BLaER1 treated with 17β-estradiol and CSF1 and Interleukin-3, amounts not matched to agents 10 nM and 100 nM (cell line): Measurements from ENCODE around the gene CD46.

Experiments used
- H3K27ac ChIP-seq, 11 experiments: shearing (Covaris generic); formaldehyde crosslinking; 2 replicates each; pipeline ENCODE4 v1.8.1; 2022
- H3K27me3 ChIP-seq, 11 experiments: shearing (Covaris generic); formaldehyde crosslinking; 2 replicates each; pipeline ENCODE4 v1.8.1; 2022
- H3K36me3 ChIP-seq, 11 experiments: shearing (Covaris generic); formaldehyde crosslinking; 2 replicates each; pipeline ENCODE4 v1.8.1; 2022
- H3K4me1 ChIP-seq, 10 experiments: shearing (Covaris generic); formaldehyde crosslinking; 2 replicates each; pipeline ENCODE4 v1.8.1; 2022
- H3K4me2 ChIP-seq, 11 experiments: shearing (Covaris generic); formaldehyde crosslinking; 2 replicates each; pipeline ENCODE4 v1.8.1; 2022
- H3K4me3 ChIP-seq, 10 experiments: shearing (Covaris generic); formaldehyde crosslinking; 2 replicates each; pipeline ENCODE4 v1.8.1; 2022
- H3K9ac ChIP-seq, 11 experiments: shearing (Covaris generic); formaldehyde crosslinking; 2 replicates each; pipeline ENCODE4 v1.8.1; 2022
- H3K9me3 ChIP-seq, 11 experiments: shearing (Covaris generic); formaldehyde crosslinking; replicated peaks in 1 of 11; 2 replicates each; pipeline ENCODE4 v1.8.1; 2022
- H4K20me1 ChIP-seq, 11 experiments: shearing (Covaris generic); formaldehyde crosslinking; 2 replicates each; pipeline ENCODE4 v1.8.1; 2022
- Cebpa-rat ChIP-seq, 11 experiments: shearing (Covaris generic); IDR thresholded peaks; 2 replicates each; pipeline ENCODE4 v1.8.1; 2022

Gene CD46

GRCh38 chr1:207740207-207740606, 11.6 kb upstream of the CD46 start:
- Histone ChIP-seq H3K4me3 (no peak overlapping the region), H3K27ac (no peak overlapping the region), H4K20me1 (no peaks in the 10 kb centered on the region), H3K9ac (no peak overlapping the region), H3K36me3 (no peaks in the 10 kb centered on the region), H3K4me1 (peaks cover 0 to 23% (median 0%) of the 10 kb centered on the region in 10 experiments; a peak in 6 of 20 replicates), H3K4me2 (no peak overlapping the region), H3K27me3 (no peaks in the 10 kb centered on the region), H3K9me3 (peaks cover 0 to 6% (median 0%) of the 10 kb centered on the region in 11 experiments; a peak in 1 of 22 replicates)
- TF ChIP-seq Cebpa-rat (IDR thresholded peaks at IDR 0.05), result no peak

GRCh38 chr1:207742850-207743555, 8.9 kb upstream of the CD46 start:
- Histone ChIP-seq H3K9ac (no peak overlapping the region), H3K9me3 (peaks cover 0 to 6% (median 0%) of the 10 kb centered on the region in 11 experiments; a peak in 2 of 22 replicates), H3K27me3 (no peaks in the 10 kb centered on the region), H3K36me3 (no peaks in the 10 kb centered on the region), H3K4me1 (peaks cover 0 to 23% (median 0%) of the 10 kb centered on the region in 10 experiments; a peak in 6 of 20 replicates), H3K27ac (peak overlapping the region in 1 of 11 experiments; percentile 10; a peak in 1 of 22 replicates), H3K4me3 (no peak overlapping the region), H4K20me1 (no peaks in the 10 kb centered on the region), H3K4me2 (peak overlapping the region in 3 of 11 experiments; percentile 30 to 61 (median 55); a peak in 6 of 22 replicates)
- TF ChIP-seq Cebpa-rat (IDR thresholded peaks at IDR 0.05), result no peak

- no peaks in the 10 kb centered on the region for H3K27me3 ChIP-seq
- H3K27ac ChIP-seq, result no peak overlapping the region
- TF ChIP-seq Cebpa-rat (IDR thresholded peaks at IDR 0.05), result no peak
- H3K4me2 ChIP-seq, result peak overlapping the region in 2 of 11 experiments; percentile 55 to 61; a peak in 4 of 22 replicates
- no peaks in the 10 kb centered on the region for H4K20me1 ChIP-seq
- peaks cover 0 to 23% (median 0%) of the 10 kb centered on the region in 10 experiments; a peak in 6 of 20 replicates for H3K4me1 ChIP-seq
- H3K9me3 ChIP-seq, result peaks cover 0 to 6% (median 0%) of the 10 kb centered on the region in 11 experiments; a peak in 2 of 22 replicates
- no peak overlapping the region for H3K9ac ChIP-seq
- no peaks in the 10 kb centered on the region for H3K36me3 ChIP-seq
- H3K4me3 ChIP-seq, result no peak overlapping the region
Measured at GRCh38 chr1:207744000-207744534, 7.8 kb upstream of the CD46 start.

- Histone ChIP-seq H3K4me1 (peaks cover 0 to 23% (median 0%) of the 10 kb centered on the region in 10 experiments; a peak in 6 of 20 replicates), H3K27ac (no peak overlapping the region), H3K9ac (no peak overlapping the region), H3K9me3 (peaks cover 0 to 6% (median 0%) of the 10 kb centered on the region in 11 experiments; a peak in 2 of 22 replicates), H3K27me3 (no peaks in the 10 kb centered on the region), H3K4me3 (no peak overlapping the region), H4K20me1 (no peaks in the 10 kb centered on the region), H3K36me3 (no peaks in the 10 kb centered on the region), H3K4me2 (no peak overlapping the region)
- no peak for TF ChIP-seq Cebpa-rat (IDR thresholded peaks at IDR 0.05)
Measured at GRCh38 chr1:207745285-207745684, 6.6 kb upstream of the CD46 start.

GRCh38 chr1:207745839-207746767, 5.8 kb upstream of the CD46 start:
- Histone ChIP-seq H3K4me1 (peaks cover 2 to 25% (median 4%) of the 10 kb centered on the region in 10 experiments; a peak in 18 of 20 replicates), H3K27ac (no peak overlapping the region)

GRCh38 chr1:207747627-207748492, 4.0 kb upstream of the CD46 start:
- Histone ChIP-seq H3K4me3 (no peak overlapping the region), H3K36me3 (no peaks in the 10 kb centered on the region), H3K9ac (no peak overlapping the region), H3K27me3 (no peaks in the 10 kb centered on the region), H3K4me2 (no peak overlapping the region), H3K27ac (no peak overlapping the region), H3K9me3 (peaks cover 0 to 6% (median 0%) of the 10 kb centered on the region in 11 experiments; a peak in 1 of 22 replicates), H3K4me1 (peaks cover 7 to 24% (median 12%) of the 10 kb centered on the region in 10 experiments), H4K20me1 (peaks cover 0 to 7% (median 4%) of the 10 kb centered on the region in 11 experiments; a peak in 12 of 22 replicates)
- no peak for TF ChIP-seq Cebpa-rat (IDR thresholded peaks at IDR 0.05)

More at GRCh38 chr1:207745839-207746767, 5.8 kb upstream of the CD46 start:
- no peak overlapping the region for H3K4me3 ChIP-seq
- no peak for TF ChIP-seq Cebpa-rat (IDR thresholded peaks at IDR 0.05)
- H3K4me2 ChIP-seq, result no peak overlapping the region
- H3K9me3 ChIP-seq, result peaks cover 0 to 6% (median 0%) of the 10 kb centered on the region in 11 experiments; a peak in 2 of 22 replicates
- H3K9ac ChIP-seq, result no peak overlapping the region
- no peaks in the 10 kb centered on the region for H3K36me3 ChIP-seq
- H3K27me3 ChIP-seq, result no peaks in the 10 kb centered on the region
- no peaks in the 10 kb centered on the region for H4K20me1 ChIP-seq

GRCh38 chr1:207748737-207749528, 2.9 kb upstream of the CD46 start:
- H3K4me2 ChIP-seq, result no peak overlapping the region

More at GRCh38 chr1:207748737-207749528, 2.9 kb upstream of the CD46 start:
- no peaks in the 10 kb centered on the region for H3K27me3 ChIP-seq
- no peaks in the 10 kb centered on the region for H3K36me3 ChIP-seq
- H3K4me3 ChIP-seq, result no peak overlapping the region
- no peak overlapping the region for H3K27ac ChIP-seq
- peaks cover 0 to 6% (median 0%) of the 10 kb centered on the region in 11 experiments; a peak in 1 of 22 replicates for H3K9me3 ChIP-seq
- H3K9ac ChIP-seq, result no peak overlapping the region
- H4K20me1 ChIP-seq, result peaks cover 5 to 17% (median 14%) of the 10 kb centered on the region in 11 experiments; a peak in 16 of 22 replicates
- H3K4me1 ChIP-seq, result peaks cover 18 to 24% (median 21%) of the 10 kb centered on the region in 10 experiments
- no peak for TF ChIP-seq Cebpa-rat (IDR thresholded peaks at IDR 0.05)
